GM23338 (cell line): ENCODE data around the gene SULT1C3.
A peak's percentile ranks its signal among the peaks of the same experiment; 100 is the strongest.

Experiments
- EZH2 ChIP-seq: fragments of 200-600 bp; sonication (generic); IDR thresholded peaks from one replicate; pipeline ENCODE4 v1.8.0; 2017; ENCODE audit warnings: antibody characterized with exemption, mild to moderate bottlenecking, low read depth; ENCODE audit not compliant: unreplicated experiment
- TF ChIP-seq, protein P1 (sequence below), 2 experiments: fragments of 200-600 bp in 1 of 2; sonication (generic) in 1 of 2; conservative IDR thresholded peaks; 2 replicates each; pipeline versions ENCODE4 v1.5.1 to v1.6.1; 2016 to 2017; ENCODE audit warnings: antibody characterized with exemption in 2 of 2, low read depth in 2 of 2, mild to moderate bottlenecking in 2 of 2, moderate library complexity in 1 of 2

DNA sequence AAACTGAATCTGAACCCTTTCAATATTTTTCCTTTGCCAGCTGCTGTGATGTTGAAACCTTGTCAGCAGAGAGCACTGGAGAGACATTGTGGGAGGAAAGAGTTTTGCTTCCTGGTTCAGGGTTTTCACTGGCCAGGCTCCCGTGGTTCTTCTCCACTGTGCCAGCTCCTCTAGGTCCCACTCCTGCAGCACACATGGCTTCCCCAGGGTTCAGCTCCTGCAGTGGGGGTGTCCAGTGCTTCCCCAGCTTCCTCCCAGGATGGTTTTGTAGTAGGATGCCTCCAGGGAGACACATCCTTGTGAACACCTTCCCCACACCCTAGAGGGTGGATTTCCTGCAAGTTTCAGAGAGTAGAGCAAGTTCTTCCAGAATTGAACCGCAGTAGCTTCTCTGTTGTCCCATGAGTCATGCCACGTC is 24.0 kb upstream of the SULT1C3 start:
- TF ChIP-seq, protein P1, sequence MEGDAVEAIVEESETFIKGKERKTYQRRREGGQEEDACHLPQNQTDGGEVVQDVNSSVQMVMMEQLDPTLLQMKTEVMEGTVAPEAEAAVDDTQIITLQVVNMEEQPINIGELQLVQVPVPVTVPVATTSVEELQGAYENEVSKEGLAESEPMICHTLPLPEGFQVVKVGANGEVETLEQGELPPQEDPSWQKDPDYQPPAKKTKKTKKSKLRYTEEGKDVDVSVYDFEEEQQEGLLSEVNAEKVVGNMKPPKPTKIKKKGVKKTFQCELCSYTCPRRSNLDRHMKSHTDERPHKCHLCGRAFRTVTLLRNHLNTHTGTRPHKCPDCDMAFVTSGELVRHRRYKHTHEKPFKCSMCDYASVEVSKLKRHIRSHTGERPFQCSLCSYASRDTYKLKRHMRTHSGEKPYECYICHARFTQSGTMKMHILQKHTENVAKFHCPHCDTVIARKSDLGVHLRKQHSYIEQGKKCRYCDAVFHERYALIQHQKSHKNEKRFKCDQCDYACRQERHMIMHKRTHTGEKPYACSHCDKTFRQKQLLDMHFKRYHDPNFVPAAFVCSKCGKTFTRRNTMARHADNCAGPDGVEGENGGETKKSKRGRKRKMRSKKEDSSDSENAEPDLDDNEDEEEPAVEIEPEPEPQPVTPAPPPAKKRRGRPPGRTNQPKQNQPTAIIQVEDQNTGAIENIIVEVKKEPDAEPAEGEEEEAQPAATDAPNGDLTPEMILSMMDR (conservative IDR thresholded peaks at IDR 0.05; ENCODE audit: low read depth in 2 of 2) = peak; percentile 25 to 55; a peak in 3 of 4 replicates
- no peak for TF ChIP-seq EZH2
